Stimulated activated memory B cell treated with anti-CD40 and anti-IgM and Interleukin-4, amounts not matched to agents 10 μg/mL and 1 μg/mL and 100 μg/mL, for 72 hours (primary cell): ENCODE measurements around the gene LDLRAD4.

Experiments used
- ATAC-seq: fragments of 150-1000 bp; cut with Tn5 transposase; 2 replicates; pipeline ENCODE4 v1.10.0; 2021
- H3K27ac Mint-ChIP-seq: one replicate; pipeline ENCODE4 v1.8.0; 2022; ENCODE audit warnings: mild to moderate bottlenecking, mixed read lengths
- H3K27me3 Mint-ChIP-seq: one replicate; pipeline ENCODE4 v1.8.0; 2022; ENCODE audit warnings: mixed read lengths
- H3K36me3 Mint-ChIP-seq: one replicate; pipeline ENCODE4 v1.8.0; 2022; ENCODE audit warnings: mixed read lengths
- H3K4me1 Mint-ChIP-seq: one replicate; pipeline ENCODE4 v1.8.0; 2022; ENCODE audit warnings: mixed read lengths
- H3K4me3 Mint-ChIP-seq: one replicate; pipeline ENCODE4 v1.8.0; 2022; ENCODE audit warnings: mild to moderate bottlenecking, moderate library complexity, mixed read lengths
- H3K9me3 Mint-ChIP-seq: one replicate; pipeline ENCODE4 v1.8.0; 2022; ENCODE audit warnings: mixed read lengths

LDLRAD4 gene

GRCh38 chr18:13451213-13451540 is 232.6 kb downstream of the LDLRAD4 start:
- peaks cover 70% of the 10 kb centered on the region for H3K27me3 Mint-ChIP-seq
- H3K36me3 Mint-ChIP-seq = no peaks in the 10 kb centered on the region
- no peak overlapping the region for H3K4me3 Mint-ChIP-seq
- no peak overlapping the region for H3K27ac Mint-ChIP-seq
- H3K9me3 Mint-ChIP-seq = no peaks in the 10 kb centered on the region
- no peak for ATAC-seq
- peaks cover 22% of the 10 kb centered on the region for H3K4me1 Mint-ChIP-seq

DNA sequence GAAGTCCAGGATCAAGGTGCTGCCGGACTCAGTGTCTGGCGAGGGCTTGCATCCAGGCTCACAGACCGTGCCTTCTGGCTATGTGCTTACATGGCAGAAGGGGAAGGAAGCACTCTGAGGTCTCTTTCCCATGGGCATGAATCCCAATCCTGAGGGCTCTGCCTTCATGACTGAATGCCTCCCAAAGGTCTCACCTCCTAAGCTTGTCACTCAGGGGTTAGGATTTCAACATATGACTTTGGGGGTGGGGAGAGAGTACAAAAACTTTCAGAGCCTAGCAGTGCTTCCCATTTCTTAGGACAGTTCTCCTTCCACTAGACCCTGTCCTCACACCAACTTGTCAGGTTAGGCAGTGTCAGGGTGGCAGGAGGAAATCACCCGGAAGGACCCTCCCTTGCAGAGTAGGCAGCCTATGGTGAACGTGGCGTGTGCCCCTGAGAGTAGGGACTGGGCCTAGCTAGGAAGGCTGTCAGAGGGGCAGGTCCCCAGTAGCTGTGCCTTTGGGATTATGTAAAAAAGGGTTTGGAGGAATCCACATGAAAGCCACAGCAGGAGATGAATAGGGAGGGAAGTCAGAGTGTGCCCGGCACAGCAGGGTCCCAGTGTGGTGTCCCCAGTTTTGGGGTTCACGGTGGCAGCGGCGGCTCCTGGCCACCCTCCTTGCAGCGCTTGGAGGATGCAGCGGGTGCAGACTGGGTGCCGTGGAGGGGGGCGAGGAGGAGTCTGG is 233.3 kb downstream of the LDLRAD4 start:
- H3K4me3 Mint-ChIP-seq = no peak overlapping the region
- no peak for ATAC-seq
- no peak overlapping the region for H3K27ac Mint-ChIP-seq
- no peaks in the 10 kb centered on the region for H3K9me3 Mint-ChIP-seq
- H3K36me3 Mint-ChIP-seq = no peaks in the 10 kb centered on the region
- peaks cover 77% of the 10 kb centered on the region for H3K27me3 Mint-ChIP-seq
- H3K4me1 Mint-ChIP-seq = peaks cover 29% of the 10 kb centered on the region

- ATAC-seq = no peak
- peaks cover 34% of the 10 kb centered on the region for H3K4me1 Mint-ChIP-seq
- H3K36me3 Mint-ChIP-seq = no peaks in the 10 kb centered on the region
- no peak overlapping the region for H3K27ac Mint-ChIP-seq
- no peak overlapping the region for H3K4me3 Mint-ChIP-seq
- no peaks in the 10 kb centered on the region for H3K9me3 Mint-ChIP-seq
- H3K27me3 Mint-ChIP-seq = peaks cover 82% of the 10 kb centered on the region
These were observed 233.8 kb downstream of the LDLRAD4 start for GRCh38 chr18:13452388-13452811.

- peaks cover 4% of the 10 kb centered on the region for H3K9me3 Mint-ChIP-seq
- H3K36me3 Mint-ChIP-seq = no peaks in the 10 kb centered on the region
- no peak overlapping the region for H3K4me3 Mint-ChIP-seq
- no peak overlapping the region for H3K27ac Mint-ChIP-seq
- no peak for ATAC-seq
- peaks cover 27% of the 10 kb centered on the region for H3K4me1 Mint-ChIP-seq
- peaks cover 82% of the 10 kb centered on the region for H3K27me3 Mint-ChIP-seq
These were observed 234.5 kb downstream of the LDLRAD4 start for GRCh38 chr18:13452871-13453680.

DNA sequence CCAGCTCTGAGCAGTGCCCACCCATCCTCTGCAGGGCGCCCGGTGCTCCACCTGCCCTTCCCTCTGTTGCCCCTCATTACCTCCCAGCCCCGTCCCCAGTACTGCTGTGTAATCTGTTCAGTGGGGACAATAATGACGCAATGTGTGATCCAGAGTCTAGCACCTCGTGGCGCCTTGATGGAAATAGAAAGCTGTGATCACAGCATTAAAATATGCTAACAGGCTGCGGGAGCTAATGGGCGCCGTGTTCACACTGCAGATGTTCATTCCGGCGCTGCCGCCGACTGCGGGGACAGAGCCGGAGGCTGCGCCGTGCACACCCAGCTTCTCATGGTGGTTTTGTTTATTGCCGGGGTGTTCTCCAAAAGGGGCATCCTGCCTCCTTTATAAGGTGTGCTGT is 235.2 kb downstream of the LDLRAD4 start:
- peaks cover 76% of the 10 kb centered on the region for H3K27me3 Mint-ChIP-seq
- H3K4me1 Mint-ChIP-seq = peaks cover 21% of the 10 kb centered on the region
- H3K27ac Mint-ChIP-seq = no peak overlapping the region
- peaks cover 4% of the 10 kb centered on the region for H3K9me3 Mint-ChIP-seq
- no peak for ATAC-seq
- H3K36me3 Mint-ChIP-seq = no peaks in the 10 kb centered on the region
- no peak overlapping the region for H3K4me3 Mint-ChIP-seq

GRCh38 chr18:13454363-13455150 is 236.0 kb downstream of the LDLRAD4 start:
- Mint-ChIP-seq H3K4me3 (no peak overlapping the region), H3K36me3 (no peaks in the 10 kb centered on the region), H3K4me1 (peaks cover 21% of the 10 kb centered on the region), H3K9me3 (peaks cover 4% of the 10 kb centered on the region), H3K27me3 (peaks cover 74% of the 10 kb centered on the region), H3K27ac (no peak overlapping the region)
- no peak for ATAC-seq

DNA sequence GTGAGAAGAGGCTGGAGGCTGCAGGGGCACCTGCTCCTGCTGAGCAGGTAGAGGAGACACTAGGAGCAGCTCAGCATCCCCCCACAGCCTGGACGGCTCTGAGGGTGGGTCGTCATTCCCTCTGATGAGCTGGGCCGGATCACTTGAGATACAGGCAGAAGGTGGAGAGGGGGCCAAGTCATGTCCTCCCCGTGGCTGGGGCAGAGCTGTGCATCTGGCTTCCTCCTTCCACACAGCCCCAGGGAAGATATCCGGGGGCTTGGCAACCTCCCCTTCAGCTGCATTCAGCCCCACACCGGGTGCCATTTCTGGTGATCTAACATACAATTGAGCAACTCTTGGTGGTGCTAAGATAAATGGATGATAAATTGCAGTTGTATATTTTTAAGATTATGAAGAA is 236.9 kb downstream of the LDLRAD4 start:
- Mint-ChIP-seq H3K27me3 (peaks cover 65% of the 10 kb centered on the region), H3K27ac (peak overlapping the region; percentile 12), H3K4me1 (peaks cover 21% of the 10 kb centered on the region), H3K4me3 (no peak overlapping the region), H3K36me3 (no peaks in the 10 kb centered on the region), H3K9me3 (peaks cover 4% of the 10 kb centered on the region)
- ATAC-seq = no peak

GRCh38 chr18:13455960-13456481 is 237.5 kb downstream of the LDLRAD4 start:
- H3K27me3 Mint-ChIP-seq = peaks cover 61% of the 10 kb centered on the region
- peak overlapping the region; percentile 12 for H3K27ac Mint-ChIP-seq
- peak; percentile 46 for ATAC-seq
- no peak overlapping the region for H3K4me3 Mint-ChIP-seq
- peaks cover 5% of the 10 kb centered on the region for H3K9me3 Mint-ChIP-seq
- peaks cover 24% of the 10 kb centered on the region for H3K4me1 Mint-ChIP-seq
- no peaks in the 10 kb centered on the region for H3K36me3 Mint-ChIP-seq

DNA sequence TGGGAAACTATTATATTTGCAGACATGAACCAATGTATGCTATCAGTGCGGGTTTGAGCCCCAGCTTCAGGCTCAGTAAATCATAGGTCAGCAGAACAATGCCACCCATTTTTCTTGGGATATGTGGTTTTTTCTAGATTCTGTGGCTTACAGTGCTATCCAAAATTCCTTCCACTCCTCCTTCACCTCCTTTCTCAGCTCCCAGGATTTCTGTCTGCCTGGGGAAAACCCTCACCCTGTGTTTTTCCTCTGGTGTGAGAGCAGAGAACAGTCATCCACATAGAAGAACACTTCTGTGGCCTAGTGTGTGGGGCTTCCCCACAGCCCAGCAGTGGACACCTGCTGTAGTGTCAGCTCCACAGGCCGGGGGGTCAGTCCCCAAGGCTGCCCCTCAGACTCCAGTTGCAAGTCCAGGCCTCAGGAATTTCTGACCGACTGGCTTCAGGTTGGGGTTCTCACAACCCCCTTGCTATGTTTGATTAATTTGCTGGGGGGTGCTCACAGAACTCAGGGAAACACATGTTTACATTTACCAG is 238.2 kb downstream of the LDLRAD4 start:
- Mint-ChIP-seq H3K27ac (peak overlapping the region; percentile 12), H3K27me3 (peaks cover 58% of the 10 kb centered on the region), H3K36me3 (no peaks in the 10 kb centered on the region), H3K4me3 (no peak overlapping the region), H3K4me1 (peaks cover 29% of the 10 kb centered on the region), H3K9me3 (peaks cover 8% of the 10 kb centered on the region)
- ATAC-seq = no peak

DNA sequence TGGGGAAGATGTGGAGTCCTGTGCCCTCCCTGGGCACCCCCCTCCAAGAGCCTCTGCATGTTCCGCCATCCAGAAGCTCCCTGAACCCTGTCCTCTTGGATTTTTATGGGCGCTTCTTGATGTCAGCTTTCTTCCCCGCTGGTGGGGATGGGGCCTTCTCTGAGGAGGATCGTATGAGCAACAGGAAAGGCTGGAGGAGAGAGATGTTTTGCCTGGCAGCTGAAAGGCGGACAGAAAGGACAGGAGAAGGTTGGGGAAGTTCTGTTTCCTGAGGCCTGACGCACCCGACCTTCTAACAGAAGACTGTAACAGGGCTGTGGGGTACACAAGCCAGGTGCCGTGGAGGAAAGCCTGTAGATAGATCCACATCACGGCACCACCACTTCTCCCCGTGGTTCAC is 238.8 kb downstream of the LDLRAD4 start:
- peaks cover 53% of the 10 kb centered on the region for H3K27me3 Mint-ChIP-seq
- no peak overlapping the region for H3K27ac Mint-ChIP-seq
- H3K4me1 Mint-ChIP-seq = peaks cover 29% of the 10 kb centered on the region
- H3K36me3 Mint-ChIP-seq = no peaks in the 10 kb centered on the region
- H3K4me3 Mint-ChIP-seq = no peak overlapping the region
- ATAC-seq = no peak
- peaks cover 8% of the 10 kb centered on the region for H3K9me3 Mint-ChIP-seq

DNA sequence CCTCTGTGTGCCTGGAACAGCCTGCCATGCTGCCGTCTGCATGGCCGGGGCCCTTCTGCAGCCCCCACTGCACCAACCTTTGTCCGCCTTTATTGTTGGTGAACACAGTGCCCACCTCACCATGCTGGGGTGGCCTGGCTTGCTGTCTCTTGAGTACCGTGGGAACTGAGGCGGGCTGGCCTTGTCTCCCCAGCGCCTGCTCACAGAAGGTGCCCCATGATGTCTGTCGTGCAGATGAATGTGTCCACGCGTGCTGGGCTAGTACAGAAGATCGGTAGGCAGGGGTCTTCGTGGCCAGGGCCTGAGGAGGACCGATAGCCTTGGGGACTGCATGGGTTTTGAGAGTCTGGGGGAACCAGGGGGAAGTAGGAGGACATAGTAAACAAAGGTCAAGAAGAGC is 242.4 kb downstream of the LDLRAD4 start:
- Mint-ChIP-seq H3K4me1 (peaks cover 53% of the 10 kb centered on the region), H3K9me3 (peaks cover 8% of the 10 kb centered on the region), H3K36me3 (no peaks in the 10 kb centered on the region), H3K27me3 (peaks cover 21% of the 10 kb centered on the region), H3K4me3 (no peak overlapping the region), H3K27ac (no peak overlapping the region)
- ATAC-seq = no peak

DNA sequence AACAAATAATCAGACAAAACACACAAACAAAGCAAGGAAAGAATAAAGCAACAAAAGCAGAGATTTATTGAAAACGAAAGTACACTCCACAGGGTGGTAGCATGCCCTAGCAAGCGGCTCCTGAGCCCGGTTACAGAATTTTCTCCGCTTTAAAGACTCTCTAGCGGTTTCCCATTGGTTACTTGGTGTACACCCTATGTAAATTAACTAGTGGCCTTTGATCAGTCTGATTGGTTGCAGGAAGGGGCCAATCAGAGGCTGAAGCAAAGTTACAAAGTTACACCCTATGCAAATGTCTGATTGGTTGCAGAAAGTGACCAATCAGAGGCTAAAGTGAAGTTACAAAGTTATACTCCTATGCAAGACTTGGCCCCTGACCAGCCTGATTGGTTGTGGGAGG is 242.9 kb downstream of the LDLRAD4 start:
- no peak overlapping the region for H3K27ac Mint-ChIP-seq
- H3K36me3 Mint-ChIP-seq = peaks cover 3% of the 10 kb centered on the region
- no peak overlapping the region for H3K4me3 Mint-ChIP-seq
- peaks cover 16% of the 10 kb centered on the region for H3K27me3 Mint-ChIP-seq
- H3K4me1 Mint-ChIP-seq = peaks cover 49% of the 10 kb centered on the region
- no peak for ATAC-seq
- peaks cover 8% of the 10 kb centered on the region for H3K9me3 Mint-ChIP-seq

- Mint-ChIP-seq H3K27ac (peak overlapping the region; percentile 54), H3K4me1 (peaks cover 49% of the 10 kb centered on the region)
These were observed 243.4 kb downstream of the LDLRAD4 start for GRCh38 chr18:13461936-13462335.

DNA sequence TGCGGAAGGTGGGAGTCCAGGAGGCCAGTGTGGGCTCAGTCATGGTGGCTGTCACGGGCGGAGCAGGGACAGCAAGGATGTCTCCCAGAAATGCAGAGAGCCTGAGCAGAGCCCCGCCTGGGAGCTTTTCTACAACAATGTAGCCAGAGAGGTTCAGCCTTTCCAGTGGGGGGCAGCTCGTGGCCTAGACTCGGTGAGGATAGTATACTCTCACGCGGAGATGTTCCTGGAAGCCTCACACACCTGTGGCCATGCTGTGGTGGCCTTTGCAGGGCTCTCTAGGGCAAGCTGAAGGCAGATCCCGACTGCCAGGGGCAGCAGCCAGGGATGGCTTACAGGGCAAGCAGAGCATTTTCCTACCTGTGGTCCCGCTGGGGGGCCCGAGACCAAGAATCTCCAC is 244.1 kb downstream of the LDLRAD4 start:
- Mint-ChIP-seq H3K4me1 (peaks cover 46% of the 10 kb centered on the region), H3K27ac (peak overlapping the region; percentile 54), H3K9me3 (peaks cover 8% of the 10 kb centered on the region), H3K36me3 (peaks cover 15% of the 10 kb centered on the region), H3K4me3 (no peak overlapping the region), H3K27me3 (peaks cover 4% of the 10 kb centered on the region)
- ATAC-seq = no peak

More at GRCh38 chr18:13461936-13462335, 243.4 kb downstream of the LDLRAD4 start:
- peaks cover 8% of the 10 kb centered on the region for H3K9me3 Mint-ChIP-seq
- peaks cover 11% of the 10 kb centered on the region for H3K27me3 Mint-ChIP-seq
- no peak for ATAC-seq
- H3K4me3 Mint-ChIP-seq = no peak overlapping the region
- H3K36me3 Mint-ChIP-seq = peaks cover 7% of the 10 kb centered on the region
